IPS-18a (cell line): Measurements from ENCODE around the gene PLA2R1.

Source experiments
- H3K27ac ChIP-seq: one replicate; pipeline ENCODE4 v1.5.1; 2013; ENCODE audit warnings: low read length
- H3K27me3 ChIP-seq: one replicate; pipeline ENCODE4 v1.6.1; 2013; ENCODE audit warnings: mild to moderate bottlenecking, low read length; ENCODE audit not compliant: control insufficient read depth, insufficient read depth
- H3K36me3 ChIP-seq: one replicate; pipeline ENCODE4 v1.6.1; 2013; ENCODE audit warnings: low read depth, low read length; ENCODE audit not compliant: control insufficient read depth
- H3K4me1 ChIP-seq: one replicate; pipeline ENCODE4 v1.6.1; 2013; ENCODE audit warnings: low read depth, low read length; ENCODE audit not compliant: control insufficient read depth
- H3K4me3 ChIP-seq: one replicate; pipeline ENCODE4 v1.5.1; 2013; ENCODE audit warnings: low read length
- H3K9ac ChIP-seq: one replicate; pipeline ENCODE4 v1.6.1; 2013; ENCODE audit warnings: mild to moderate bottlenecking, low read length, moderate library complexity
- H3K9me3 ChIP-seq: one replicate; pipeline ENCODE4 v1.6.1; 2013; ENCODE audit warnings: low read depth, low read length; ENCODE audit not compliant: control insufficient read depth

The PLA2R1 gene

GRCh38 chr2:159900343-159900742 lies 162.1 kb downstream of the PLA2R1 start:
- no peak overlapping the region for H3K9ac ChIP-seq
- peaks cover 27% of the 10 kb centered on the region for H3K27me3 ChIP-seq
- H3K9me3 ChIP-seq: no peaks in the 10 kb centered on the region
- no peaks in the 10 kb centered on the region for H3K36me3 ChIP-seq
- H3K4me1 ChIP-seq: no peaks in the 10 kb centered on the region
- H3K4me3 ChIP-seq: no peak overlapping the region
- H3K27ac ChIP-seq: no peak overlapping the region

GRCh38 chr2:159898441-159898840 lies 164.0 kb downstream of the PLA2R1 start:
- H3K4me1 ChIP-seq: no peaks in the 10 kb centered on the region

GRCh38 chr2:159897720-159898119 lies 164.7 kb downstream of the PLA2R1 start:
- Histone ChIP-seq H3K4me1 (no peaks in the 10 kb centered on the region), H3K4me3 (no peak overlapping the region), H3K9me3 (no peaks in the 10 kb centered on the region), H3K9ac (no peak overlapping the region), H3K27ac (no peak overlapping the region), H3K36me3 (no peaks in the 10 kb centered on the region), H3K27me3 (peaks cover 5% of the 10 kb centered on the region)

More at GRCh38 chr2:159898441-159898840, 164.0 kb downstream of the PLA2R1 start:
- Histone ChIP-seq H3K27me3 (peaks cover 13% of the 10 kb centered on the region), H3K9ac (no peak overlapping the region), H3K36me3 (no peaks in the 10 kb centered on the region), H3K27ac (no peak overlapping the region), H3K9me3 (no peaks in the 10 kb centered on the region), H3K4me3 (no peak overlapping the region)

GRCh38 chr2:159897081-159897480 lies 165.3 kb downstream of the PLA2R1 start:
- H3K27me3 ChIP-seq: no peaks in the 10 kb centered on the region
- no peaks in the 10 kb centered on the region for H3K9me3 ChIP-seq
- H3K4me1 ChIP-seq: no peaks in the 10 kb centered on the region
- H3K4me3 ChIP-seq: no peak overlapping the region
- H3K9ac ChIP-seq: no peak overlapping the region
- no peaks in the 10 kb centered on the region for H3K36me3 ChIP-seq
- H3K27ac ChIP-seq: no peak overlapping the region

GRCh38 chr2:159895258-159896065 lies 167.0 kb downstream of the PLA2R1 start:
- Histone ChIP-seq H3K4me3 (no peak overlapping the region), H3K9me3 (no peaks in the 10 kb centered on the region), H3K27me3 (no peaks in the 10 kb centered on the region), H3K4me1 (no peaks in the 10 kb centered on the region), H3K9ac (no peak overlapping the region), H3K27ac (no peak overlapping the region), H3K36me3 (no peaks in the 10 kb centered on the region)

- Histone ChIP-seq H3K4me3 (no peak overlapping the region), H3K27me3 (no peaks in the 10 kb centered on the region), H3K9ac (no peak overlapping the region), H3K9me3 (no peaks in the 10 kb centered on the region), H3K27ac (no peak overlapping the region), H3K36me3 (no peaks in the 10 kb centered on the region), H3K4me1 (no peaks in the 10 kb centered on the region)
Measured at GRCh38 chr2:159894145-159894838, 168.1 kb downstream of the PLA2R1 start.

- H3K27ac ChIP-seq: no peak overlapping the region
- H3K9ac ChIP-seq: no peak overlapping the region
- no peaks in the 10 kb centered on the region for H3K9me3 ChIP-seq
- no peaks in the 10 kb centered on the region for H3K27me3 ChIP-seq
- H3K4me1 ChIP-seq: no peaks in the 10 kb centered on the region
- H3K36me3 ChIP-seq: no peaks in the 10 kb centered on the region
- no peak overlapping the region for H3K4me3 ChIP-seq
Measured at GRCh38 chr2:159892990-159893810, 169.2 kb downstream of the PLA2R1 start.

- H3K27me3 ChIP-seq: no peaks in the 10 kb centered on the region
- H3K27ac ChIP-seq: no peak overlapping the region
- no peaks in the 10 kb centered on the region for H3K36me3 ChIP-seq
- no peak overlapping the region for H3K9ac ChIP-seq
- no peaks in the 10 kb centered on the region for H3K4me1 ChIP-seq
- no peak overlapping the region for H3K4me3 ChIP-seq
- no peaks in the 10 kb centered on the region for H3K9me3 ChIP-seq
Measured at GRCh38 chr2:159891917-159892730, 170.3 kb downstream of the PLA2R1 start.

GRCh38 chr2:159891267-159891588 lies 171.2 kb downstream of the PLA2R1 start:
- Histone ChIP-seq H3K27ac (no peak overlapping the region), H3K9ac (no peak overlapping the region), H3K36me3 (no peaks in the 10 kb centered on the region), H3K4me3 (no peak overlapping the region), H3K27me3 (no peaks in the 10 kb centered on the region), H3K4me1 (no peaks in the 10 kb centered on the region), H3K9me3 (no peaks in the 10 kb centered on the region)

- Histone ChIP-seq H3K36me3 (no peaks in the 10 kb centered on the region), H3K4me3 (no peak overlapping the region), H3K9ac (no peak overlapping the region), H3K27me3 (no peaks in the 10 kb centered on the region), H3K9me3 (no peaks in the 10 kb centered on the region), H3K27ac (no peak overlapping the region), H3K4me1 (no peaks in the 10 kb centered on the region)
Measured at GRCh38 chr2:159890551-159891266, 171.7 kb downstream of the PLA2R1 start.
